G401.6 (cell line): ENCODE data around the gene GATAD2B.

Experiments
- FAIRE-seq: peaks from 2 replicates; lab custom pipeline; 2012; peaks lifted over from hg19 to GRCh38; lab: Jason Lieb, UNC

GATAD2B gene

GRCh38 chr1:153833171-153833570, 89.6 kb downstream of the GATAD2B start:
- FAIRE-seq: no peak

- FAIRE-seq: no peak
Observed at GRCh38 chr1:153832293-153832692, 90.5 kb downstream of the GATAD2B start.

- FAIRE-seq: no peak
Observed at GRCh38 chr1:153831026-153831425, 91.7 kb downstream of the GATAD2B start.

- FAIRE-seq: no peak
Observed at GRCh38 chr1:153827168-153827964, 95.4 kb downstream of the GATAD2B start.

- FAIRE-seq: no peak
Observed at GRCh38 chr1:153818876-153819275, 103.9 kb downstream of the GATAD2B start.

GRCh38 chr1:153816283-153816889, 106.4 kb downstream of the GATAD2B start:
- FAIRE-seq: no peak

GRCh38 chr1:153805886-153806719, 116.7 kb downstream of the GATAD2B start:
- no peak for FAIRE-seq

- FAIRE-seq: no peak
Observed at GRCh38 chr1:153805042-153805745, 117.6 kb downstream of the GATAD2B start.

- FAIRE-seq: no peak
Observed at GRCh38 chr1:153804112-153804511, 118.7 kb downstream of the GATAD2B start.

GRCh38 chr1:153803470-153804056, 119.2 kb downstream of the GATAD2B start:
- FAIRE-seq: no peak

GRCh38 chr1:153801786-153802697, 120.7 kb downstream of the GATAD2B start:
- no peak for FAIRE-seq

- FAIRE-seq: no peak
Observed at GRCh38 chr1:153801028-153801625, 121.6 kb downstream of the GATAD2B start.

- no peak for FAIRE-seq
Observed at GRCh38 chr1:153800516-153800915, 122.3 kb downstream of the GATAD2B start.

GRCh38 chr1:153799566-153800465, 123.0 kb downstream of the GATAD2B start:
- no peak for FAIRE-seq

- FAIRE-seq: no peak
Observed at GRCh38 chr1:153799016-153799415, 123.8 kb downstream of the GATAD2B start.

GRCh38 chr1:153798468-153798780, 124.3 kb downstream of the GATAD2B start:
- FAIRE-seq: no peak

GRCh38 chr1:153796786-153797659, 125.7 kb downstream of the GATAD2B start:
- FAIRE-seq: peak; percentile 90
